ENCODE results near the gene ATP2C2.
"Not testable (repeated sequence)": the region's sequence is repeated elsewhere in the genome, so short reads cannot be mapped to it uniquely, and the experiment has no call there.

DNA sequence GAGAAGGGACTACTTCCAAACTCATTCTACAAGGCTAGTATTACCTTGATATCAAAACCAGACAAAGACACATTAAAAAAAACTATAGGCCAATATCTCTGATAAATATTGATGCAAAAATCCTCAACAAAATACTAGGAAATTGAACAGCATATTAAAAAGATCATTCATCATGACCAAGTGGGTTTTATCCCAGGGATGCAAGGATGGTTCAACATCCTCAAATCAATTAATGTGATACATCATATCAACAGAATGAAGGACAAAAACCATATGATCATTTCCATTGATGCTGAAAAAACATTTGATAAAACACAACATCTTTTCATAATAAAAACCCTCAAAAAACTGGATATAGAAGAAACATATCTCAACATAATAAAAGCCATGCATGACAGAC, 31.1 kb upstream of the ATP2C2 start:
- not testable (repeated sequence) for TF ChIP-seq EZH2 (optimal IDR thresholded peaks at IDR 0.05; ENCODE audit: low read depth, low read length)
- TF ChIP-seq, protein P1, sequence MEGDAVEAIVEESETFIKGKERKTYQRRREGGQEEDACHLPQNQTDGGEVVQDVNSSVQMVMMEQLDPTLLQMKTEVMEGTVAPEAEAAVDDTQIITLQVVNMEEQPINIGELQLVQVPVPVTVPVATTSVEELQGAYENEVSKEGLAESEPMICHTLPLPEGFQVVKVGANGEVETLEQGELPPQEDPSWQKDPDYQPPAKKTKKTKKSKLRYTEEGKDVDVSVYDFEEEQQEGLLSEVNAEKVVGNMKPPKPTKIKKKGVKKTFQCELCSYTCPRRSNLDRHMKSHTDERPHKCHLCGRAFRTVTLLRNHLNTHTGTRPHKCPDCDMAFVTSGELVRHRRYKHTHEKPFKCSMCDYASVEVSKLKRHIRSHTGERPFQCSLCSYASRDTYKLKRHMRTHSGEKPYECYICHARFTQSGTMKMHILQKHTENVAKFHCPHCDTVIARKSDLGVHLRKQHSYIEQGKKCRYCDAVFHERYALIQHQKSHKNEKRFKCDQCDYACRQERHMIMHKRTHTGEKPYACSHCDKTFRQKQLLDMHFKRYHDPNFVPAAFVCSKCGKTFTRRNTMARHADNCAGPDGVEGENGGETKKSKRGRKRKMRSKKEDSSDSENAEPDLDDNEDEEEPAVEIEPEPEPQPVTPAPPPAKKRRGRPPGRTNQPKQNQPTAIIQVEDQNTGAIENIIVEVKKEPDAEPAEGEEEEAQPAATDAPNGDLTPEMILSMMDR (IDR thresholded peaks at IDR 0.05; ENCODE audit: low read length): not testable (repeated sequence)
